Measurements from ENCODE around the gene UFSP1. TPM values are rescaled to one million over a fixed set of nuclear protein-coding genes. Genes with fewer than 3 reads are reported as not detected.

The UFSP1 gene
- total RNA-seq, 1 experiment from 2014 or later, result 5.6 TPM

- BruUV-seq (replicated peaks), result no TSS peak
- RAD21 ChIA-PET (ENCODE audit: low non-redundant PET in 1 of 2, low total read pairs in 2 of 2, uncharacterized antibody in 2 of 2, unreplicated experiment in 2 of 2), result no interaction called here
- H3K4me3 ChIP-seq (replicated peaks in 1 of 2; ENCODE audit: low read depth in 1 of 2, low read length in 2 of 2), result no peak overlapping the region
Observed at GRCh38 chr7:100839361-100839760, 50.2 kb downstream of the UFSP1 start.

More at GRCh38 chr7:100839361-100839760, 50.2 kb downstream of the UFSP1 start:
- no peak for DNase-seq (ENCODE audit: low read depth, low spot score)
- H3K79me2 ChIP-seq (ENCODE audit: insufficient read depth, low read length), result no peaks in the 10 kb centered on the region
- no peak for TF ChIP-seq CBX3 (IDR thresholded peaks at IDR 0.05; ENCODE audit: low read depth)
- no peak for TF ChIP-seq YY1 (IDR thresholded peaks at IDR 0.05; ENCODE audit: extremely low read depth, insufficient replicate concordance, low read depth, low read length)
- no peak for TF ChIP-seq TCF7L2 (IDR thresholded peaks at IDR 0.05; ENCODE audit: borderline replicate concordance, extremely low read depth, insufficient read depth, insufficient read length)
- no peak for TF ChIP-seq JUND (IDR thresholded peaks at IDR 0.05)
- TF ChIP-seq CTCF (IDR thresholded peaks at IDR 0.05 in 2 of 3, conservative IDR thresholded peaks at IDR 0.05 in 1 of 3; ENCODE audit: borderline replicate concordance in 1 of 3, insufficient read depth in 1 of 3, low read depth in 2 of 3, low read length in 2 of 3), result no peak
- TF ChIP-seq POLR2A (IDR thresholded peaks at IDR 0.05; ENCODE audit: borderline replicate concordance, extremely low read depth, insufficient read depth, insufficient read length), result no peak
- TF ChIP-seq SRF (IDR thresholded peaks at IDR 0.05; ENCODE audit: low read depth), result no peak
- no peak for TF ChIP-seq ZFX (IDR thresholded peaks at IDR 0.05)
- TF ChIP-seq SIN3A (IDR thresholded peaks at IDR 0.05; ENCODE audit: low read depth), result no peak
- no peak for TF ChIP-seq ZNF274 (IDR thresholded peaks at IDR 0.05; ENCODE audit: low read depth, low read length)
- no peak for TF ChIP-seq RAD21 (IDR thresholded peaks at IDR 0.05; ENCODE audit: low read depth)
- TF ChIP-seq ATF3 (IDR thresholded peaks at IDR 0.05), result no peak
- no peak for TF ChIP-seq REST (IDR thresholded peaks at IDR 0.05; ENCODE audit: low read depth)
- TF ChIP-seq CEBPB (IDR thresholded peaks at IDR 0.05; ENCODE audit: low read depth), result no peak
- no peak for TF ChIP-seq MAX (IDR thresholded peaks at IDR 0.05)
- H3K4me2 ChIP-seq (ENCODE audit: low read length), result no peak overlapping the region
- no peaks in the 10 kb centered on the region for H3K36me3 ChIP-seq (ENCODE audit: control insufficient read depth in 1 of 2, insufficient read depth in 2 of 2, low read length in 2 of 2)
- ChIA-PET POLR2A (no interaction called here), CTCF (no interaction called here)
- H3K9me3 ChIP-seq (ENCODE audit: control insufficient read depth in 1 of 2, insufficient read depth in 1 of 2, low read depth in 1 of 2, low read length in 2 of 2), result no peaks in the 10 kb centered on the region
- no peak for ATAC-seq
- peaks cover 10 to 19% of the 10 kb centered on the region in 2 experiments for H3K4me1 ChIP-seq (ENCODE audit: control insufficient read depth in 1 of 2, insufficient read depth in 2 of 2, low read length in 2 of 2)
- no peaks in the 10 kb centered on the region for H4K20me1 ChIP-seq (ENCODE audit: insufficient read depth)
- no peak overlapping the region for H3K27ac ChIP-seq (ENCODE audit: low read depth, low read length)
- H2AFZ ChIP-seq (ENCODE audit: low read depth, low read length, poor library complexity, severe bottlenecking), result no peak overlapping the region
- intact Hi-C loops (cut with micrococcal nuclease), result no loop called here
- no peaks in the 10 kb centered on the region for H3K27me3 ChIP-seq (ENCODE audit: insufficient read depth, low read length)
- no peaks in the 10 kb centered on the region for H3K9me2 ChIP-seq (ENCODE audit: insufficient read depth)
- no peak overlapping the region for H3K9ac ChIP-seq (ENCODE audit: low read length)
